ENCODE results near the gene SIK3.

SIK3 gene

GRCh38 chr11:116927163-116927974, 170.9 kb downstream of the SIK3 start:
- no peak for DNase-seq

GRCh38 chr11:116925050-116925449, 173.2 kb downstream of the SIK3 start:
- DNase-seq = no peak

- no peak for DNase-seq
Observed at GRCh38 chr11:116918925-116919655, 179.1 kb downstream of the SIK3 start.

- no peak for DNase-seq
Observed at GRCh38 chr11:116917632-116918031, 180.6 kb downstream of the SIK3 start.

GRCh38 chr11:116916886-116917285, 181.3 kb downstream of the SIK3 start:
- no peak for DNase-seq

- DNase-seq = no peak
Observed at GRCh38 chr11:116916052-116916451, 182.2 kb downstream of the SIK3 start.

GRCh38 chr11:116913000-116913399, 185.2 kb downstream of the SIK3 start:
- DNase-seq = peak; percentile 58

- DNase-seq = no peak
Observed at GRCh38 chr11:116911976-116912734, 186.1 kb downstream of the SIK3 start.

- DNase-seq = no peak
Observed at GRCh38 chr11:116910847-116911246, 187.4 kb downstream of the SIK3 start.

GRCh38 chr11:116910378-116910777, 187.8 kb downstream of the SIK3 start:
- DNase-seq = no peak

- no peak for DNase-seq
Observed at GRCh38 chr11:116909245-116909644, 189.0 kb downstream of the SIK3 start.

- no peak for DNase-seq
Observed at GRCh38 chr11:116906479-116906878, 191.7 kb downstream of the SIK3 start.

GRCh38 chr11:116903090-116903489, 195.1 kb downstream of the SIK3 start:
- no peak for DNase-seq

- DNase-seq = no peak
Observed at GRCh38 chr11:116901964-116902688, 196.1 kb downstream of the SIK3 start.

GRCh38 chr11:116901211-116901610, 197.0 kb downstream of the SIK3 start:
- DNase-seq = no peak

- no peak for DNase-seq
Observed at GRCh38 chr11:116896211-116896610, 202.0 kb downstream of the SIK3 start.

- DNase-seq = no peak
Observed at GRCh38 chr11:116895048-116895757, 203.0 kb downstream of the SIK3 start.

GRCh38 chr11:116893906-116894305, 204.3 kb downstream of the SIK3 start:
- DNase-seq = no peak

- no peak for DNase-seq
Observed at GRCh38 chr11:116893437-116893836, 204.8 kb downstream of the SIK3 start.

GRCh38 chr11:116892374-116892773, 205.9 kb downstream of the SIK3 start:
- DNase-seq = no peak

- no peak for DNase-seq
Observed at GRCh38 chr11:116891746-116892145, 206.5 kb downstream of the SIK3 start.

- no peak for DNase-seq
Observed at GRCh38 chr11:116890607-116891006, 207.6 kb downstream of the SIK3 start.

Measured in MV-4-11 (cell line).